Measurements from ENCODE around the gene CFDP1.

DNA sequence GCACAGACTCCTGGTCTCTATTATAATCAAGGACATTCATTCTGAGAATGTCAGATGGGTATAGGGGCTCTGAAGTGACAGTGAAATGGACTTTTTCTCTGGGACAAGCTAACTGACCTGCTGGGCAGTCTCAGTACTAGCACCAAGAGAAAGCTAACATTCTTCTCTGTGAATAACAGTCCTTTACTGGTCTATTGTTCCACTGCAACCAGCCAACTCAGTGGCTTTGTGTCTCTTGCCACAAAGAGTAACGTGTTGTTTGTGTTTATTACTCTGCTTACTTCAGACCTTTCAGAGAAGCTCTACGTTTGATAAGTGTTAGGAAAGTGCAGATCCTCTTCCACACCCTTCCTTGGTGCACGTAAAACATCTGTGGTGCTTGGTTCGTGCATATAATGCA, 120.4 kb downstream of the CFDP1 start:
- TF ChIP-seq CTCF (IDR thresholded peaks at IDR 0.05) (no peak), POLR2A (IDR thresholded peaks at IDR 0.05) (no peak)

Measured in esophagus squamous epithelium (tissue), 4 donors.